Astrocyte (in vitro differentiated cells and primary cell): ENCODE results near the gene H1-8.
"Not testable (repeated sequence)": the region's sequence is repeated elsewhere in the genome, so short reads cannot be mapped to it uniquely, and the experiment has no call there.

Experiments
- EZH2 ChIP-seq: IDR thresholded peaks from 2 replicates; pipeline ENCODE4 v1.6.1; 2012; ENCODE audit warnings: mild to moderate bottlenecking, low read length, inconsistent platforms; ENCODE audit not compliant: insufficient read depth
- TF ChIP-seq, protein P1 (sequence below): IDR thresholded peaks from 2 replicates; pipeline ENCODE4 v1.5.1; 2011; ENCODE audit warnings: low read depth, mild to moderate bottlenecking, inconsistent platforms, low read length, moderate library complexity; ENCODE audit not compliant: insufficient read depth

DNA sequence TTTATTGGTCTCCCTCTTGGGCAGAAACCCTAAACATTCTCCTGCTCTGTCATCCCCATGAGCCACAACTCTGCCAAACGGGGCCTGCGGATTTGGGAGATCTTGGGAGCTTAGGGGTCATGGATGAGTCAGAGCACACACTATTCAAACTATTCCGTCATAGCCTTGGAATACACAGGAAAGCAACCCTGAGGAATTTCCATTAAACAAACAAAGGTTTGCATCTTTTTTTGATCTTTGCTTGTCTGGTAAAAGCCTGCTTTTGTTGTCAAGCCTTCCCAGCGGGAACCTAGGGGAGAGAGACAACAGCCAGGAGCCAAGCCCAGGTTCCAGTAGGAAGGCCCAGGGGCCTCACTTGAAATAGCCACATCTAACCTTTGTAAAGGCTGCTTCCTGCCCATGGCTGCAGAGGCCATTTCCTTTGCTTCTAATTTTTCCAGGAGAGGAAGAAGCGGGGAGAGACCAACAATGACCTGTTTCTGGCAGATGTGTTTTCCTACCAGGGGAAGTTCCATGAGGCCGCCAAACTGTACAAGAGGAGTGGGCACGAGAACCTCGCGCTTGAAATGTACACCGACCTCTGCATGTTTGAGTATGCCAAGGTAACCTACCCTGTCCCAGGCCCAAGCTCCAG is 47.9 kb upstream of the H1-8 start:
- TF ChIP-seq, protein P1, sequence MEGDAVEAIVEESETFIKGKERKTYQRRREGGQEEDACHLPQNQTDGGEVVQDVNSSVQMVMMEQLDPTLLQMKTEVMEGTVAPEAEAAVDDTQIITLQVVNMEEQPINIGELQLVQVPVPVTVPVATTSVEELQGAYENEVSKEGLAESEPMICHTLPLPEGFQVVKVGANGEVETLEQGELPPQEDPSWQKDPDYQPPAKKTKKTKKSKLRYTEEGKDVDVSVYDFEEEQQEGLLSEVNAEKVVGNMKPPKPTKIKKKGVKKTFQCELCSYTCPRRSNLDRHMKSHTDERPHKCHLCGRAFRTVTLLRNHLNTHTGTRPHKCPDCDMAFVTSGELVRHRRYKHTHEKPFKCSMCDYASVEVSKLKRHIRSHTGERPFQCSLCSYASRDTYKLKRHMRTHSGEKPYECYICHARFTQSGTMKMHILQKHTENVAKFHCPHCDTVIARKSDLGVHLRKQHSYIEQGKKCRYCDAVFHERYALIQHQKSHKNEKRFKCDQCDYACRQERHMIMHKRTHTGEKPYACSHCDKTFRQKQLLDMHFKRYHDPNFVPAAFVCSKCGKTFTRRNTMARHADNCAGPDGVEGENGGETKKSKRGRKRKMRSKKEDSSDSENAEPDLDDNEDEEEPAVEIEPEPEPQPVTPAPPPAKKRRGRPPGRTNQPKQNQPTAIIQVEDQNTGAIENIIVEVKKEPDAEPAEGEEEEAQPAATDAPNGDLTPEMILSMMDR: not testable (repeated sequence)
- TF ChIP-seq EZH2: not testable (repeated sequence)
